Activated T-cell treated with anti-CD3 and anti-CD28 coated beads, Interleukin-2, amount 50 U/mL, for 4 hours (primary cell): Measurements from ENCODE around the gene ANGPTL4. TPM values are rescaled to one million over a fixed set of nuclear protein-coding genes. Genes with fewer than 3 reads are reported as not detected.

ENCODE experiments used
- total RNA-seq, 3 donors: library from RNA; stranded (reverse); gene quantifications; one replicate each; pipeline ENCODE4 v1.2.1, GENCODE V29; 2021

The ANGPTL4 gene
- total RNA-seq, 3 donors from 2014 or later: 0.24 TPM; not detected in 2

Other genes with a start within 250 kb of the ANGPTL4 start
- gene FBN3, start 214.6 kb upstream of the ANGPTL4 start, total RNA-seq: under 1 TPM in 1 of 3 donors, not detected in 2; 0.03 TPM
- 10 to 100 TPM; 16.8 to 24.1 (median 19.6) TPM for gene CERS4, start 154.8 kb upstream of the ANGPTL4 start, total RNA-seq
- gene CD320, start 55.8 kb upstream of the ANGPTL4 start, total RNA-seq: 100 to 1,000 TPM; 142 to 175 (median 145) TPM
- gene NDUFA7, start 42.8 kb upstream of the ANGPTL4 start, total RNA-seq: 10 to 100 TPM; 81.8 to 96.8 (median 93.0) TPM
- gene RPS28, start 42.7 kb upstream of the ANGPTL4 start, total RNA-seq: 1,000 to 10,000 TPM; 2,484 to 2,756 (median 2,693) TPM
- gene KANK3, start 20.9 kb upstream of the ANGPTL4 start, total RNA-seq: under 1 TPM in 2 of 3 donors, not detected in 1; 0.41 to 0.43 TPM
- 10 to 100 TPM; 69.5 to 73.9 (median 71.4) TPM for gene RAB11B, start 26.2 kb downstream of the ANGPTL4 start, total RNA-seq
- 1 to 10 TPM; 6.4 to 9.5 (median 6.7) TPM for gene MARCHF2, start 49.1 kb downstream of the ANGPTL4 start, total RNA-seq
- 100 to 1,000 TPM; 448 to 486 (median 453) TPM for gene HNRNPM, start 80.8 kb downstream of the ANGPTL4 start, total RNA-seq
- gene PRAM1, start 138.5 kb downstream of the ANGPTL4 start, total RNA-seq: under 1 TPM in 1 of 3 donors, not detected in 2; 0.13 TPM
- gene ZNF414, start 150.0 kb downstream of the ANGPTL4 start, total RNA-seq: 10 to 100 TPM; 27.8 to 31.2 (median 29.4) TPM
- 1 to 10 TPM; 4.6 to 8.0 (median 6.6) TPM for gene MYO1F, start 213.3 kb downstream of the ANGPTL4 start, total RNA-seq
- 1 to 10 TPM; 1.1 to 3.1 (median 1.5) TPM for gene ADAMTS10, start 246.6 kb downstream of the ANGPTL4 start, total RNA-seq